Measurements from ENCODE around the gene TBXA2R.

Gene TBXA2R

GRCh38 chr19:3619631-3620012 lies 12.9 kb upstream of the TBXA2R start:
- no peak for DNase-seq (ENCODE audit: low read depth in 2 of 2)

GRCh38 chr19:3618811-3619630 lies 12.3 kb upstream of the TBXA2R start:
- no peak for DNase-seq (ENCODE audit: low read depth in 2 of 2)

DNA sequence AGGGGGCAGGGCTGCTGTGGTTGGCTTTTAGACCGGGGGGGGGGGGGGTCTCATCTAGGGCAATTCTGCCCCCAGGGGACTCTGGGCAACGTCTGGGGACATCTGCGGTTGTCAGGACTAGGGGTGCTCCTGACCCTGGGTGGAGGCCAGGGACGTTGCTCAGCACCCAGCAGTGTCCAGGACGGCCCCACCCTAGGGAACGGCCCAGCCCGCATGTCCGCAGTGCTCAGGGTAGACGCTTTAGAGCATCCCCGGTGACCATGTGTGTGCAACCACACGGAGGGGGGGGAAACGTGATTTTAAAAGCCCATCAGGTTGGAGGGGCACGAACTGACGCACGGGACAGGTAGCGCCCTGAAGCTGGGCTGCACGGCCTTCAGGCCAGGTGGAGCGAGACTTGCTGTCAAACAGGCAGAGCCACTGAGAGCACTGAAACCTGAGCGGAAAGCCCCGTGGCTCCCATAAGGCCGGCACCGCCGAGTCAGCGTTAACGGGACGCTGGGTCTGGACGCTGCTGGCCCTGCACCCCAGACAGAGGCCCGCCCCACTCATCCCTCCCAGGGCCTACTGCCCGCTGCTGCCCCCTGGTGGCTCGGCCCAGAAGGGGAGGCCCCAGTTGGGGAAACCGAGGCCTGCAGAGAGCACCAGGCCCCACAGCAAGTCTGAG lies 11.6 kb upstream of the TBXA2R start:
- peak; percentile 41 to 59 for DNase-seq (ENCODE audit: low read depth in 2 of 2)

GRCh38 chr19:3617463-3617862 lies 10.8 kb upstream of the TBXA2R start:
- no peak for DNase-seq (ENCODE audit: low read depth in 2 of 2)

DNA sequence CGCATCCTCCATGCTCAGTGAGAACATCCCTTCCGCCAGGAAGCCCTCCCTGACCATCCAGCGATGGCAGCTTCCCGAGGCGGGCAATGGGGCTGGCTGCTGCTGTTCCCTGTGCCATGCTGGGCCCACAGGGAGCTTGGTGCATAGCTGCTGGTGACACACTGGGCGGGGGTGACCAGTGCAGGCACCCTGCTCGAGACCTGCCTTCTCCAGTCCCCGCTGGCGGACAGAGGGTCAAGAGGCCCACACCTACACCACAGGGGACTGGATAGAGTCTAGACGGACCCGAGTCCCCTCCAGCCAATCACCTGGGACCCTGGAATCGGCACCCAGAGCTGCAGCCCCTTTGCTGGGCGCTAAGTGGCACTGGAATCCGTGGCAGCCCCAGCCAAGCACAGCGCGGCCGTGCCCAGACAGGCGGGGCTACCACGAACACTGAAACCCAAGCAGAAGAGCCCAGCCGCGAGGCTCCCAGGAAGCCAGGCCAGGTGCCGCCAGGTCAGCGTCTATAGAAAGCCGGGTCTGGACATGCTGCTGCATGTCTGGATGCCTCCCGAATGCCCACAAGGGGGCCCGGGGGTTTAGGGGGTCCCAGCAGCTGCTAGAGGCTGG lies 9.0 kb upstream of the TBXA2R start:
- no peak for DNase-seq (ENCODE audit: low read depth in 2 of 2)

GRCh38 chr19:3614858-3615505 lies 8.3 kb upstream of the TBXA2R start:
- DNase-seq (ENCODE audit: low read depth in 2 of 2), result no peak

DNA sequence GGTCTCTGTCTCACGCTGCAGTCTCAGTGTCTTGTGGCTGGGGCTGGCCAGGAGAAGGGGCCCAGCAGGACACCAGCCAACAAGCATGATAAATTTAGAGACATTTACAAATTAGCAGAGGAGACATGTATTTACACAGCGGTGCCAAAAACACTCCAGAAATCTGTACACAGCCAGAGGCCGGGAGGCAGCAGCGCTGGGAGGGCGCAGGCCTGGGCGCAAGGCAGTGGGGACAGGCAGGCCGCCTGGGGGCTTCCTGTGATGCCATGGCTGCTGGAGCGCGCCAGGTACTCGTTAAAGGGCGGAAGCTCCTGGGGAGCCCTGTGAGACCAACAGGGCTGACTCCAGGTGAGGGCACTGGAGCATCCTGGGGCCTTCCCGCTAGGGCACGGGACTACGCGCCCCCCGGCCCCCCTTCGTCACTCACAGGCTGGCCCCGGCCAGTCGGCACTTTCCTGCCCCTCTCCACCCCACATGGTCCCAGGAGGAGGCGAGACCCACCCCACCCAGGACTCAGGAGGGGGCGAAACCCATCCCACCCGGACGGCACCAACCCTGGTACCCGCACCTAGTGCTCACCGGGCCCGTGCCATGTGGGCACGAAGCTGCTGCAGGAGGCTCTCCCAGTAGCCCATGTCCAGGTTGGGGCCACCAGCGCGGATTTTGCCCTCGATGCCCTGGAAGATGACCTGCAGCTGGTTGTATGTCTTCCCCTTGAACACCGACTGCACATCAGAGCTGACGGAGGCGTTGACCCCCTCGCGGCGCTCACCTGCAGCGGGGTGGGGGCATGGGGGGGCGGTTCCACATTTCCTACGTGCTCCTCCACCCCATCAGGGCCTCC lies 7.4 kb upstream of the TBXA2R start:
- DNase-seq (ENCODE audit: low read depth in 2 of 2), result no peak

DNA sequence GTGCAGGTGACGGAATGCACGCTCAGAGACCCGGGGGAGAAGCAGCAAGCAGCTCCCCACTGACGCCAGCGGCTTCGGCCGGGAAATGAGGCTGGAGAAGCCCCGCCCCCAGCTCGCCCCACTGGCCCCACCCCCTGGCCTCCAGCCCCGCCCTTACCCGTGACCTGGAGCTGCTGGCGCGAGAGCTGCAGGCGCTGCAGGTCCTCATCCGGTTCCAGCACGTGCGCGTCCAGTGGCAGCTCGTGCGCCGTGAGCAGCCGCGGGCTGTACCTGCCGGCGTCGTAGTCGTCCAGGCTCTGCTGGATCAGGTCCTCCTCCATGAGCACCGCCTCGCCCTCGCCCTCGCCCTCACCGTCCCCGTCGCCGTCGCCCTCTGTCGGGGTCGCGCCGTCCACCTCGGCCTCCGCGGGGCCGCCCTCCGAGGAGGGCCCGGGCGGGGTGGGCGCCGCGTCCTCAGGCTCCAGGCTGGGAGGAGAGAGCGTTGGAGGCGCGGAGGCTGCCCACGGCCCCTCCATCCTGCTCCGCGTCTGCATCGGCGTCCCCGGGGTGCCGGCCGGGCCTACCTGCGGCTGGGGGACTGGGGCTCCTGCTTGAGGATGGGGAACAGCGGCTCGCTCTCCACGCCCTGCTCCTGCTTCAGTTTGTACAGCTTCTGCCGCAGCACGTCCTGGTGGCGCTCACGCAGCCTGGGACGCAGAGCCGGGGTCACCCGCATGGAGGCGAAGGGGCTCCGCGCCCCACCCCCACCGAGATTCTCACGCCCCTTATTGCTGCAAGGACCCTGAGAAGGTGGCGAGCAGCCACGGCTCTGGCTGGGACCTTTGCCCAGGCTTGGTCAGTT lies 6.4 kb upstream of the TBXA2R start:
- no peak for DNase-seq (ENCODE audit: low read depth in 2 of 2)

DNA sequence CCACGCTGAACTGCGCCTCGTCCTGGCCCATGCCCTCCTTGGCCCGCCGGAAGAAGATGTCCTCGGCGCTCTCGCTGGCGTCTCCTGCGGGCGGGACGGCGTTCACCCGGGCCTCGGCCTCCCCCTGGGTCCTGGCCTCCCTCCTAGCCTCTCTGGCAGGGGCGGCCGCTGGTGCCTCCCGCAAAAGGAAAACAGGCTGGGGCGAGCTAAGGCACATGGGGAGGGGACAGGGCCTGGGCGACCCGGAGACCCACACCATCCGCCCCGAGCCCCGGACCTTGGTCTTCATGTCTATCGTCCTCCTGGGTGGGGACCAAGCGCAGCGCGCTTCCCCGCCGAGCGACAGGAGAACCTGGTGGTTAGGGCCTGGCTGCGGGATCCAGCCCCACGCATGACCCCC lies 5.7 kb upstream of the TBXA2R start:
- DNase-seq (ENCODE audit: low read depth in 2 of 2), result no peak

DNA sequence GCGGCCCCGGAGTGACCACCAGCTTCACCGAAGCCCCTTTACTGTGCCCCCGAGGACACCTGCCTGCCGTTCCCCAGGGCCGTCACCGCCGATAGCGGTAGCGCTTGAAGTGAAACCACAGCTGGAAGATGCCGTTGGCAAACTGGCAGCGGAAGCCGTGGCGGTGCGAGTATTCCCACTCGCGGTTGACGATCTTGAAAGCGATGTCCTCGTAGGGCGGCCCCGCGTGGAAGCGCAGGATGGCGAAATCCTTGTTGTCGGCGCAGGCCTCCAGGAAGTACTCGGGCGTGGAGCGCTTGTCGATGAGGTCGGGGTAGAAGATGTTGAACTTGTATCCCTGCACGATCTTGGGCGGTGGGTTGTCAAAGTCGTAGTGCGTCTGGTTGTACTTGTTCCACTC lies 5.2 kb upstream of the TBXA2R start:
- DNase-seq (ENCODE audit: low read depth in 2 of 2), result no peak

GRCh38 chr19:3610745-3611717 lies 4.4 kb upstream of the TBXA2R start:
- no peak for DNase-seq (ENCODE audit: low read depth in 2 of 2)

- no peak for DNase-seq (ENCODE audit: low read depth in 2 of 2)
These were observed 3.4 kb upstream of the TBXA2R start for GRCh38 chr19:3609779-3610719.

DNA sequence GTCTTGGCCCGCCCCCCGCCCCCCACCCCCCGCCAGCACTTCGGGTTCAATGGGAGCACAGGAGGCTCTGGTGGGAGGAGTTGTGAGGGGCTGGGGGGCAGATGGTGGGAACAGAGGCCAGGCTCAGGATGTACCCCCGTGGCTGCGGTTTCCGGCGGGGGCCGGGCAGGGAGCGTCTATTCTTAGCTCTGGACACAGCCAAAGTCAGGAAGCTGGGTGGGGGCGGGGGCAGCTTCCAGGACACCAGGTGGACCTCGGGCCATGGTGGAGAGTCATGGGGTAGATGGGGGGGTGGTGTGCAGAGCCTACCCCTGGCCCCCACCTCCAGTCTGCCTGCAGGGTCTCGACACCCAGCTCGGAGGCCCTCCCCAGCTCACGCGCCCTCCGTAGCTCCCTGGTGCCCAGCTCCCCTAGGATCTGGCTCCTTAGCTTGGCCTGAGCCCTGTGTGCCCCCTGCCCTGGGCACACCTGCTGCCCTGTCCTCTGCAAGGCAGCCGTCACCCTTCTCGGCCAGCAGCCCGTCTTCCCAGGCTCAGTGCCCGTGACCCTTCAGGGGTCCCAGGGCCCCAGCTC lies 2.2 kb upstream of the TBXA2R start:
- no peak for DNase-seq (ENCODE audit: low read depth in 2 of 2)

GRCh38 chr19:3608079-3608641 lies 1.5 kb upstream of the TBXA2R start:
- DNase-seq (ENCODE audit: low read depth in 2 of 2), result no peak

DNA sequence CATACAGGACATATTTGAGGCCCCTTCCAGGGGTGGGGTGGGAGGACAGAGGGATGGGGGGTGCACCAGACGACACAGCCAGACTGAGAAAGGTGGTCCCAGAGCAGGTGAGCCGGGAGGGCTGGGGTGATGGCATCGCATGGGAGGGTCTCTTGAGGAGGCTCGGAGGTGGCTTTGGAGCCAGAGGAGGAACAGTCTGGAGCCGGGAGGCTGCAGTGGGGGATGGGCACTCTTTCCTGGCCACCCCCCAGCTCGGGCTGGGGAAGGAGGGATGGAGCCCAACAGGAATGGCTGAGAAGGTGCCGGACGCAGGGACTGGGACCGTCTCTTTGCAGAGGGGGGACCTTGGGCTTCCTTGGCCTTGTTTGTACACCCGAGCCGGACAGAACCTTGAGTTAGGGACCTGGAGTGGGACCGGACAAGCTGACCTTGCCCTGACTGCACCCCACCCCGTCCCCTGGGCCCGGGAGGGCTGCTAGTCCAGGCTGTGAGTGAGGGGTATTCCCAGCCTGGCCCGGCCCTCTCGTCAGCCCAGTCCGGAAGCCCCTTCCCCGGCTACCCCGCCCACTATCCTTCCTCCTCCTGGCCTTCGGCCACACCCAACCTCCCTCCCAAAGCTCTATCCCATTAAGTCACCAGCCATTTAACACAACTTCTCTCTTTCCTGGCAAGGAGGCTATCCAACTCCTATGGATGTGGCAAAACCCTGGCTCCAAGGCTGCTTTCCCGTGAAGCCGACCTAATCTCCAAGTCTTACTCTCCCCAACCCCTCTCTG lies 816 bp upstream of the TBXA2R start:
- no peak for DNase-seq (ENCODE audit: low read depth in 2 of 2)

GRCh38 chr19:3606174-3606689 lies 443 bp downstream of the TBXA2R start:
- peak in 1 of 2 donors; percentile 15 for DNase-seq (ENCODE audit: low read depth in 2 of 2)

DNA sequence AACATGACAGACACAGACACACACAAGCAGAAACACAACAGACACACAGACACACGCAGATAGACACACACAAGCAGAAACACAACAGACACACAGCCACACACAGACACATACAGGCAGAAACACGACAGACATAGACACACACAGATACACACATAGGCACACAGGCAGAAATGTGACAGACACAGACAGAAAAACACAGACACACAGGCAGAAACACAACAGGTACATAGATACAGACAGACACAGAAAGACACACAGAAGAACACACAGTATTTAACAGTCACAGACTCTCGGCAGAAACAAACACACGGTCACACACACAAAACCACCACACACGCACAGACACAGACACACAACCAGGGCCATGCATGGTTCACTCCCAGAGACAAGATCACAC lies 905 bp downstream of the TBXA2R start:
- no peak for DNase-seq (ENCODE audit: low read depth in 2 of 2)

Measured in stimulated activated CD4-positive, alpha-beta T cell treated with anti-CD3 and anti-CD28 coated beads, Interleukin-1b, Interleukin-23, amount 100 ng/mL, for 4 hours (primary cell).